Fibroblast of mammary gland (primary cell): ENCODE results near the gene UBA5.

Experiments used
- DNase-seq: peaks from one replicate; pipeline ENCODE4 v3.0.0-alpha.2; 2010; ENCODE audit warnings: low read depth
- H3K4me3 ChIP-seq: 2 replicates; pipeline ENCODE4 v1.5.1; 2011; ENCODE audit warnings: low read depth, mild to moderate bottlenecking, low read length, moderate library complexity; ENCODE audit not compliant: control insufficient read depth
- TF ChIP-seq, protein P1 (sequence below): conservative IDR thresholded peaks from 2 replicates; pipeline ENCODE4 v1.5.1; 2011; ENCODE audit warnings: low read depth, low read length, inconsistent platforms; ENCODE audit not compliant: control insufficient read depth, insufficient read depth

UBA5 gene

DNA sequence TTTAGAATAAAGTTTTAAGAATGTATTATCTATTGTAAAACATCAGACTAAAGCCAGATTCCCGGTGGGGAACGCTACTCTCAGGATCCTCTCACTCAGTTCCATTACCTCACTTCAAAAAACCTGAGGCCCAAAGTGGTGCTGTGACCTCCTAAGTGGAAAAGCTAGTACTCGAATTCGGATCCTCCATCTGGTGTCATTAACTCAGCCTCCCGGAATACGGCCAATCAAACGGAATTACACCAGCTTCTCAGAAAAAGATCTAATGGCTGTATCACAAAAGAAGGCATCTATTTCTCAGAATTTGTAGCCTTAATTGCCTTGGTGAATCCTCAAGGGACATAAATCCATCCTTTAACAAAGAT lies 1.1 kb upstream of the UBA5 start:
- peak overlapping the region; percentile 71 for H3K4me3 ChIP-seq
- TF ChIP-seq, protein P1, sequence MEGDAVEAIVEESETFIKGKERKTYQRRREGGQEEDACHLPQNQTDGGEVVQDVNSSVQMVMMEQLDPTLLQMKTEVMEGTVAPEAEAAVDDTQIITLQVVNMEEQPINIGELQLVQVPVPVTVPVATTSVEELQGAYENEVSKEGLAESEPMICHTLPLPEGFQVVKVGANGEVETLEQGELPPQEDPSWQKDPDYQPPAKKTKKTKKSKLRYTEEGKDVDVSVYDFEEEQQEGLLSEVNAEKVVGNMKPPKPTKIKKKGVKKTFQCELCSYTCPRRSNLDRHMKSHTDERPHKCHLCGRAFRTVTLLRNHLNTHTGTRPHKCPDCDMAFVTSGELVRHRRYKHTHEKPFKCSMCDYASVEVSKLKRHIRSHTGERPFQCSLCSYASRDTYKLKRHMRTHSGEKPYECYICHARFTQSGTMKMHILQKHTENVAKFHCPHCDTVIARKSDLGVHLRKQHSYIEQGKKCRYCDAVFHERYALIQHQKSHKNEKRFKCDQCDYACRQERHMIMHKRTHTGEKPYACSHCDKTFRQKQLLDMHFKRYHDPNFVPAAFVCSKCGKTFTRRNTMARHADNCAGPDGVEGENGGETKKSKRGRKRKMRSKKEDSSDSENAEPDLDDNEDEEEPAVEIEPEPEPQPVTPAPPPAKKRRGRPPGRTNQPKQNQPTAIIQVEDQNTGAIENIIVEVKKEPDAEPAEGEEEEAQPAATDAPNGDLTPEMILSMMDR, result no peak
- DNase-seq, result no peak

DNA sequence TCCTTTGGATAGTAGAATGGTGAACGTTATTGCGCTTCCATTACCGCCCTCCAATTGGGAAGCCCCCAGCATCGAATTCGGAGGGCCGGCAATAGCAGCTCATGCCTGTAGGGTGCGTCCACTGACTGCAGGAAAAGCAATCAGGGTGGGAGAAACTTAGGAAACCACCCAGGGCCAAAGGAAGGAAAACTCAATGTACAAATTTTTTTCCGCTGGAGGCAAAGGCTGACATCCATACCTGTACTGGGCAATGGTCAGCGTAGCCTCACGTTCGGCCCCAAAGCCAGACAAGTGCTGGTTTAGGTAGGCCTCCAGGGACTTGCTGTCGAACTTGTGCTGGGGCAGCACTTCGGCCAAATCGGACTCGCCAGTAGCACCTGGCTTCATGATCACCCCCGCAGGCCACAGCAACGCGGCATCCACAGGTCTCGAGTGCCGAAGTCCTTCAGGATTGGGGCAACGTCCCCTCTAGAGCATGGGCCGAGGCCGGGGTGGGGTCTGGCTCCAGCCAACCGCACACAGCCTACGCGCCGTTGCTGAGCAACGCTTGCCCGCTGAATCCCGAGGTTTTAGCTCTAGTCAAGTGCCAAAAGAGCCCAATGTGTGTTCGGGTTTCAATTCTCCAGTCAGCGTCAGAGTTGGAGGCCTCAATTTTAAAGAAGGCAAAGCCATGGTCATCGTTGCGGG lies 621 bp upstream of the UBA5 start, which contains the start of gene ACAD11:
ACAD11 (minus strand) TSS at position 445 of the 687 bp plus-strand sequence; CDS start at position 387, 58 bp downstream.
- H3K4me3 ChIP-seq, result peak within 1 kb of the TSS; percentile 71
- DNase-seq, result peak; percentile 70
- TF ChIP-seq, protein P1, result peak; percentile 76

DNA sequence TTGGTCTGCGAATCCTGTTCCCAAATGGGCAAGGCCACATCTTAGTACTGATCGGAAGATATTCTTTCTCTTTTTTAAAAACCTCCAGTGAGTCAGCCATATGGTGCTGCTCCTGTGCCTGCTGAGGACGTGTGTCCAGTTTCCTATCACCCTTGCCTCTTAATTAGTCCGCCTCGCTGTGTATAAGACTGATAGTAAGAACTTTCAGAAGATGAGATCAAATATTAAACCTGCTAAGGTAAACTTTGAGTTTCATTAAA lies 612 bp downstream of the UBA5 start:
- peak; percentile 33 for DNase-seq
- H3K4me3 ChIP-seq, result peak overlapping the region; percentile 71
- TF ChIP-seq, protein P1, result no peak

DNA sequence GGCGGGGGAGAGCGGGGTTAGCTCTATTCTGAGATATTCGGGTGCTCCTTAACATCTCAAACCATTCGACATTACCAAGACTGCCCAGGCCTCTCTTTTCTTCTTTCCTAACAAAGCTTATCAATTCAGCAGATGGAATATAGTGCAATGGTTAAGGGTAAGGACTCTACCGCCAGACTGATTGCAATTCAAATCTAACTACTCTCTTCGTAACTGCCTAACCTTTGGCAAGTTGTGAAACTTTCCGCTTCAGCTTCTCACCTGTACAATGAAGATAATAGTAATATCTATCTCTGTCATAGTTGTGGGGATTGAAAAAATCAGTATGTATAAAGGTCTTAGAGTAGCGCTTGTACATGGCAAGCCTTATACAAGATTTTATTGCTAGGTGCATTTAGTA lies 972 bp downstream of the UBA5 start:
- H3K4me3 ChIP-seq, result peak overlapping the region; percentile 71
- TF ChIP-seq, protein P1, result no peak
- DNase-seq, result no peak

DNA sequence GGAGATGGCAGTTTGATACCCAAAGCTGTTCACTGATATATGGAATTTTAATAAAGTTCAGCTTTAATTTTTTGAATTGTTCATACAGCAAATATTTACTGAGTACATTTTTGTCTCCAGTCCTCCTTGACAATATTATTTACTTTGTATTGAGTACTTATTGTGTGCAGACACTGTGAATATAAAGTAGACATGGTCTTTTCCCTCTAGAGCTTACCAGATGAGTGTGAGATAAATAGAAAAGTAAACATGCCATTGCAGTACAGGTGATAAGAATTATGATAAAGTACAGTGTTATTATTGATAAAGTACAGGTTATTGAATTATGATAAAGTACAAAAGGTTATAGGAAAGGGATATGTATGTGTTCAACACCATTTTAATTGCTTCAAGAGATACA lies 2.1 kb downstream of the UBA5 start:
- TF ChIP-seq, protein P1, result no peak
- no peak overlapping the region for H3K4me3 ChIP-seq
- no peak for DNase-seq

DNA sequence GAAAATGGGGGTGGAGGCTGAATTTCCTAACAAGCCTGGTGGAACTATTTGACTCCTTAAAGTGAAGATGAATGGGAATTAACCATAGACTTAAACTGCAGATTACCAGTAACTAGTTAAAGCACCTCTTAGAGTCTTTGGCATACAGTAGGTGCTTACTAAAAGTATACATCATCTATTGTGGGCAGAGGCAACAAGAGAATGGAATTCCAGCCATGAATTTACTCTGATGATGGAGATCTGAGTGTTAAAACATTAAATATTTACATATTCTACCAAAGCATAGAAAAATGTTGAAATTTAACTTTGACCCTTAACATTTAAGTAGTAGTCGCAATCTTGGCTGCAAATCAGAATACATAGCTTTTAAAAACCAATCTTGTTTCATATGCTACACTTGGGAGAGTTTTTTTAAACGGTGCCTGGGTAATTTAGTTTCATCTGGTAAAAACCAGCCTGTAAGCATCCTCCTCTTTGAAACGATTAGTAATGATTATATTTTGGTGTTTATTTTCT lies 5.2 kb downstream of the UBA5 start:
- no peak overlapping the region for H3K4me3 ChIP-seq
- TF ChIP-seq, protein P1, result no peak
- no peak for DNase-seq
